HG02981 (cell line): ENCODE measurements around the gene SNX33.

ENCODE experiments used
- ATAC-seq: cut with Tn5 transposase; IDR thresholded peaks from one replicate; pipeline ENCODE4 v1.9.1; 2021; ENCODE audit warnings: mild to moderate bottlenecking, moderate library complexity; ENCODE audit not compliant: unreplicated experiment

Gene SNX33

GRCh38 chr15:75641179-75641503, 6.6 kb upstream of the SNX33 start:
- no peak for ATAC-seq

DNA sequence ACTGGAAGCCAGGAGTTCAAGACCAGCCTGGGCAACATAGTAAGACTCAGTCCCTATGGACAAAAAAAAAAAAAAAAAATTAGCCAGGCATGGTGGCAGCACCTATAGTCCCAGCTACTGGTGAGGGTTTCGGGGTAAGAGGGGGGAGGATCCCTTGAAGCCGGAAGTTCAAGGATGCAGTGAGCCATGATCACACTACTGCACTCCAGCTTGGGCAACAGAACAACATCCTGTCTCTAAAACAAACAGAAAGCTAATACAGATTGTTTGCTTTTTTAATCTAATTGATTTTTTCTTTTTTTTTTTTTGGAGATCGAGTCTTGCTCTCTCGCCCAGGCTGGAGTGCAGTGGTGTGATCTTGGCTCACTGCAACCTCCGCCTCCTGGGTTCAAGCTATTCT, 6.1 kb upstream of the SNX33 start:
- ATAC-seq: no peak

- ATAC-seq: no peak
These were observed 3.3 kb upstream of the SNX33 start for GRCh38 chr15:75644376-75644775.

DNA sequence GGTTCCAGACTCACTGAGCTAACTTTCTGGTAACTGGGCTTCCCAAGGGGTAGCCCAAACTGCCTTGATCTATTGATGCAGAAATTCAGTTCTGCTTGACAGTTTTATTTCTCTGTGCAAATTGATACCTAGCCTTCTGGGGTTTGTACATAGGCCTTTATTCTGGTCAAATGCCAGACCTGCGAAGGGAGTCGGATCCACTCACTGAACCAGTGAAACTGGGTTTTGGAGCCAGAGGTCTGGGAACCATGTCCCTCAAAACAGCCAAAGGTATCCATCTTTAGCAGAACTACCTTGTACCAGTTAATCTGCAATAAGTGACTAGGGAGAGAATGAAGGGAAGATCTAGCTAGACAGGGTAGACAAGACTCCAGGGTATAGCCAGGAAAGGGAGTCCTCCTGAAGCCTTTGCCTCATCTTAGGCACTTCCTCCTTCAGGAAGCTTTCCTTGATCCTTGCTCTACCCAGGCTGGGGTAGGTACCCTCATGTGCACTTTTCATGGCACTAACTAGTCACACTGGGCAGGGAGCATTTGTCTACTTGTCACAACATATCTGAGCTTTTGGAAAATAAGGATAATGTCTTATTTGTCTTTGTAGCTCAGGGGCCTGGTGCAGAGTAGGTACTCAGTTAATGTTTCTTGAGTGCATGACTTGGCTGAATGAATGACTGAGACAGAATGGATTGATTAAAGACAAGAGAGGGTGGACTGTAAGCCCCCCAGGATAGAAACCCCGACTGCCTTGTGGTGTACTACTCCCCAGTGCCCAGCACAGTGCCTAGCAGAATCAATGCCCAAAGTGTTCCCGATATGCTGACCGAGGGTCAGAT, 1.4 kb upstream of the SNX33 start:
- ATAC-seq: no peak

- no peak for ATAC-seq
These were observed 758 bp upstream of the SNX33 start for GRCh38 chr15:75646944-75647364.

DNA sequence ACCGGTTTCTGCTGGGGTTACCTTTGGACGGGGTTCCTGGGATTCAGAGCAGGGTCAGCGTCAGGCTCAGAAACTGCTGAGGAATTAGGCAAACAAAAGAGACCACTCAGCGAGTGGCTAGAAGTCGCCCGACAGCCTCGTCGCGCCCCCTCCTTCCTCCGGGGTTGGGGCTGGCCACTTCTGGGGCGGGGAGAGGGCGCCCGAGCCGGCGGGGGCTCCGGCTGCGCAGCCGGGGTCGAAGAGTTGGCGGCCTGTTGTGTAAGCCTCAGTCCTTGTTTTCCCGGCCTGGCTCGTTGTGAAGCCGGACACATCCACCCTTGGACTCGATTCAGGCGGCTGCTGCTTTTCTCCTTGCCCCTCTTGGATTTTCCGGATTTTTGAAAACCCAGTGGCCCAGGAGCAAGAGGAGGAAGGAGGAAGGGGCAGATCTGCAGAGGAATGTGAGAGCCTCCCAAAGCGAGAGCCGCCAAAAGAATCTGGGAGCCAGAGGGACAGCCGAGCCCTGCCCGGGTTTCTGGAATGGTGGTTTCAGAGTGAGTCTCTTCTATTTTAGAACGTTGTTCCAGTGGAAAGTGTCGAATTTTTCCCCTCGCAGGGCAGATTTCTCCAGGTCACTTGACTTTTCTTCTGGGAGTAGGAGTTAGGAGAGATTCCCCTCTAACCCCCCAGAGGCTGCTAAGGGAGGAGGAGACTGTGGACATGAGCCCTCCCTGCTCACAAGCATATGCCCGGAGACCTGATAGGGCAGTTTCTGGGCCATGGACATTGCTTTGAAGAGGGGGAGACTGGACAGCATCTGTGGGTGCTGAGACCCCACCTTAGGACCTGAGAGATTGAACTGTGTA, 666 bp downstream of the SNX33 start:
- ATAC-seq: no peak

GRCh38 chr15:75649045-75649761, 1.5 kb downstream of the SNX33 start:
- ATAC-seq: no peak

GRCh38 chr15:75649848-75650247, 2.1 kb downstream of the SNX33 start:
- no peak for ATAC-seq

GRCh38 chr15:75650908-75651809, 3.4 kb downstream of the SNX33 start:
- no peak for ATAC-seq

GRCh38 chr15:75651810-75652543, 4.3 kb downstream of the SNX33 start:
- no peak for ATAC-seq

GRCh38 chr15:75653347-75653913, 5.7 kb downstream of the SNX33 start:
- ATAC-seq: no peak

- no peak for ATAC-seq
These were observed 6.6 kb downstream of the SNX33 start for GRCh38 chr15:75654201-75654907.

DNA sequence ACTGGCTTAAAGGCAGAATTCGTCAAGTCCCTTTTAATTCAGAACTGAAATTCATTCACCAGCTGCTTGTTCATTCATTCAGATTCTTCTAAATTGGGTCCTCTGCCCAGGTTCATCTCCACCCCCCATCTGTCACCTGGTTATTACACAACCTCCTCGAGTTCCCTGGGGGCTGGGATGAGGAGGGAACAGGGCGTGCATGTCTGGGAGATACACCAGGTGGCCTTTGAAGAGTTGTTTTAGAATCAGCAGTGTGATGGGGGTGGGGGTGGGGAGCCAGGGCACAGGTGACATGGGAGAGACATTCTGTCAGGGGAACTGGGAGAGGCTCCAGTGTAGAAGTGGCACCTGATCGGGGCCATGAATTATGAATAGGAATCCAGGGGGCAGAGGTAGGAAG, 8.2 kb downstream of the SNX33 start:
- ATAC-seq: no peak

GRCh38 chr15:75656331-75656730, 8.6 kb downstream of the SNX33 start:
- ATAC-seq: no peak

GRCh38 chr15:75656813-75657212, 9.1 kb downstream of the SNX33 start:
- ATAC-seq: no peak

DNA sequence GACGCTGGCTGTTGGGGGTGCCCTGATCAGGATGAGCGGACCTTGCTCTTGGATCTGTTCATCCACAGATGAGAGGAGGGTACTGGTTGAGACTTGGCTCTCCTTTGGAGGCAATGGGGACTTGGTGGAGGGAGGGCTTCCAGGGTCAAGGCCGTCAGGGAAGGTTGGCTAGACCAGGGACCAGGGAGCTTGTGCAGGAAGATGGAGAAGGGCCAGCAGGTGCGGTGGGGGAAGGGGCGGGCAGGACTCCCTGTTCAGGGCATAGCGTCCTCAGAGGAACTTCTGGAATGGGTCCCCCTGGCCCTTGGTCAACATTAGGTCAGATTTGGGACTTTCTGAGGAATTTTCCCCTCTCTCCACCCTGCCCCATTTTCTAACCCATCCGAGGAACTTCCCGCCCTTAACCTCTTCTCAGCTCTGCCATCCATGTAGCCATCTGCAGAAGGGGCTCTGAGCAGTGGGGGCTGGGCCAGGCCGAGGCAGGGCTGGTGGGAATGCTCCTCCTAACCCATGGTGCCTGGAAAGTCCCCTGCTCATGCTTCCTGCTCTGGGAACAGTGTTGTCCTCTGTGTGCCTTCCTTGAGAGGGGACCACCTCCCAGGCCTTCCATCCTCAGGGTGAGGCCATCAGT, 11.5 kb downstream of the SNX33 start:
- ATAC-seq: no peak

DNA sequence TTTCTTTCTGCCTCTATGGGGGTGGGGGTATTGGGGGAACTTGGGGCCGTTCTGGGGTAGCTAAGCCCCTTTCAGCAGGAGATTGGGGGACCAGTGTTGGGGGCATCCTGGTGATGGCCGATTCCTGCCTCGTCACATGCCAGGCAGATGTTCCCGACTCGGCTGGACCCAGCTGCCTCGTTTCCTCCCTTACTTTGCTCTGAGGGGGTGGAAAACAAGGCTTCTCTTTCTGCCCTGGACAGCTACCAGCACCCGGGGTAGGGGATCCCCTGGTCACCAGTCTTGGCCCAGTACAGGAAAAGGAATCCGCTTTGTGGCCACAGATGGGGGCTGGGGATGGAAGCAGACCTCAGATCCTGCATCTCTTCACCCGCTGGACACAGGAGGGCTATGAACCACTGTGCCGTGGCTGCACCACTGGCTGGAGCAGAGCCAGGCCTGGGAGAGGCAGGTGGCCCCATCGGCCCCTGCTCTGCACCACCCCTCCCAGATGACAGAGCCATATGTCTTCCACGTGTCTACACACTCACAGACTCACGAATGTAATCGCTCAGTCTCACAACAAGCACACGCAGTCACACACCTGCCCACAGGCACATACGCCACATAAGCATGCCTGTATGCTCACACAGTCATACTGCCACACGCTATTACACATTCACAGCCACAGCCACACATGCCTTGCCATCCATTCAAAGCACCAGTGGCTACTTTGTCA, 12.4 kb downstream of the SNX33 start:
- no peak for ATAC-seq
